LNCaP clone FGC (cell line): ENCODE results near the gene C15orf62.

Source experiments
- DNase-seq: peaks from one replicate; pipeline ENCODE4 v3.0.0-alpha.2; 2011; ENCODE audit warnings: low read depth
- H3K4me3 ChIP-seq: 2 replicates; pipeline ENCODE4 v1.5.1; 2011; ENCODE audit warnings: mild to moderate bottlenecking, low read depth, low read length, control low read depth
- TF ChIP-seq, protein P1 (sequence below): IDR thresholded peaks from 2 replicates; pipeline ENCODE4 v1.5.1; 2012; ENCODE audit warnings: mild to moderate bottlenecking; ENCODE audit not compliant: control insufficient read depth, insufficient read depth; ENCODE audit errors: extremely low read depth

The C15orf62 gene

DNA sequence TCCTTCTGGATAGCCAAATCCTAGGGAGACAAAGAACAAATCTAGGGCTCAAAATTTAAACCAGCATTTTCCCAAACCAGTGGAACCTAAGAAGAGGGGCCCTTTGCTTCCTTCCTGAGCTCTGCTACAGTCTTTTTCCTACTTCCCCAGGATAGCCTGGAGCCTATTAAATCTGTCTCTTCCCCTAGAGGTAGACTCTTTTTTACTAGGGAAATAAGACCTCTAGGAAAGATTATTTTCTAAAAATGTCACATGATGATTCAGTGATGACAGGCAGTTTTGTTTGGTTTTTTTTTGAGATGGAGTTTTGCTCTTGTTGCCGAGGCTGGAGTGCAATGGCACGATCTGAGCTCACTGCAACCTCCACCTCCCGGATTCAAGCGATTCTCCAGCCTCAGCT, 33.2 kb upstream of the C15orf62 start:
- DNase-seq, result no peak
- TF ChIP-seq, protein P1, sequence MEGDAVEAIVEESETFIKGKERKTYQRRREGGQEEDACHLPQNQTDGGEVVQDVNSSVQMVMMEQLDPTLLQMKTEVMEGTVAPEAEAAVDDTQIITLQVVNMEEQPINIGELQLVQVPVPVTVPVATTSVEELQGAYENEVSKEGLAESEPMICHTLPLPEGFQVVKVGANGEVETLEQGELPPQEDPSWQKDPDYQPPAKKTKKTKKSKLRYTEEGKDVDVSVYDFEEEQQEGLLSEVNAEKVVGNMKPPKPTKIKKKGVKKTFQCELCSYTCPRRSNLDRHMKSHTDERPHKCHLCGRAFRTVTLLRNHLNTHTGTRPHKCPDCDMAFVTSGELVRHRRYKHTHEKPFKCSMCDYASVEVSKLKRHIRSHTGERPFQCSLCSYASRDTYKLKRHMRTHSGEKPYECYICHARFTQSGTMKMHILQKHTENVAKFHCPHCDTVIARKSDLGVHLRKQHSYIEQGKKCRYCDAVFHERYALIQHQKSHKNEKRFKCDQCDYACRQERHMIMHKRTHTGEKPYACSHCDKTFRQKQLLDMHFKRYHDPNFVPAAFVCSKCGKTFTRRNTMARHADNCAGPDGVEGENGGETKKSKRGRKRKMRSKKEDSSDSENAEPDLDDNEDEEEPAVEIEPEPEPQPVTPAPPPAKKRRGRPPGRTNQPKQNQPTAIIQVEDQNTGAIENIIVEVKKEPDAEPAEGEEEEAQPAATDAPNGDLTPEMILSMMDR, result no peak
- H3K4me3 ChIP-seq, result peak overlapping the region; percentile 33

DNA sequence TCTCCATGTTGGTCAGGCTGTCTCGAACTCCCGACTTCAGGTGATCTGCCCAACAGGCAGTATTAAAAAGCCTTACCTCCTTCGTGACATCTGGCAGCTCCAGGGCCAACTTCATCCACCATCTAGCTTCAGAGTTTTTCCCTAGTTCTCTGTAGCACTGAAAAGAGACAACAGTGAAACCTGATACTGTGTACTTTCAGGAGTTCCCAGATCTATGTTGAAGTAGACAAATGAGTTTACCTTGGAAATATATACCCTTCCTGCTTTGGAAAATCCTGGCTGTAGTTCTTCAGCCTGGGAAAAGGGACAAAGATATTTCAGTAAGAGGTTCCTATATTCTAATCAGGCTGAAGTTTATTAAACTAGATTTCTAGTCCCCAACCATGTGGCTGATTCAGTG, 32.7 kb upstream of the C15orf62 start:
- TF ChIP-seq, protein P1, result no peak
- DNase-seq, result peak; percentile 76
- peak overlapping the region; percentile 33 for H3K4me3 ChIP-seq

DNA sequence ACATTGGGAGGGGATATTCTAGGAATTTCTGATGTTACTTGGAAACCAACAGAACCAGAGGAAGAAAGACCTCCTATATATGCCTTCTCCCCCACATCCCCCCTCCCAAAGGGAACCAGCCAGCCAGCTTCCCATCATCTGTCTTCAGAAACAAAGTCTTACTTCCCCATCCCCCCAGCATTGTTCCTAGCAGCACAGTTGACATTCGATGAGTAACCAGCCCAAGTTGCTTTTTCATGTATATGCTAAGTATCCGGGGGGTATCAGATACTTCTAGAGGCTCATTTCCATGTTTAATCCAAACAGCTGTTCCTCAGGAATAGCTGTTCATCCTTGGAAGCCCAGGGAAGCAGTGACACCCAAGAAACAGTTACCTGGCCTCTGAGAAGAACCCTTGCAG, 30.7 kb upstream of the C15orf62 start:
- TF ChIP-seq, protein P1, result no peak
- no peak for DNase-seq
- H3K4me3 ChIP-seq, result no peak overlapping the region

DNA sequence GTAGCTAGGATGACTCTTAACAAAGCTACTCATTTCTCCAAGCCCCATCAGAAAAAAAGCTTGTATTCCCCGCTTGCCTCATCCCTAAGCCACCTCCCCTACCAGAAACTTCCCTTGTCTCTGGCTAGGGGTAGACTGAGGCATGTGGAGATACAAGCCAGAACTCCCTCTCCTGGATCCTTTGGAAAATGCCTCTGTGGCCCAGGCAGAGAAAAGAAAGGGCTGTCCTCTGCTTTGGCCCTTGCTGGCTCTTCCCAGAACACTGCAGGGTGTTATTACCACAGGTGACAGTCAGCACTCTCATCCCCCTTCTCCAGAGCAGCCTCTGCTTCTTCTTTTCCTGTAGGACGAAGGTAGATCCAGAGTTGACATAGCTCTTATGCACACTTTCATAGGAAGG, 29.9 kb upstream of the C15orf62 start:
- DNase-seq, result no peak
- TF ChIP-seq, protein P1, result no peak

DNA sequence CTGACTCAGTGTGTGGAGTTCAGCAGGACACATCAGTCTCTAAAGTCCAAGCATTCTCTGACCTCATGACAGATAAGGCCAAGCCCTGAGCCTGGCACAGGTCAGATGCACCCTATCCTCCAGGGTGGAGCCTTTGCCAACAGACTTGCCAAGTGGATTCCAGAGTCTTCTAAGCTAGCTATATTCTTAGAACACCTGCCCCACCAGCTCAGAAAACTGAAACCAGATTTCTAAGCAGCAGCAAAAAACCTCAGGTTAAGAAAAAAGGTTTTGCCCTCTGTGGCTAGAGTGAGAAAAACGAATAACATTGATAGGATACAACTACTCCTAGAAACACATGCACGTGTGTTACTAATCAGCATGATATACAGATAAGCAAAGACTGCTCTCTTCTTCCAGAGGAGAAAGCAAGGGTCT, 26.3 kb upstream of the C15orf62 start:
- no peak overlapping the region for H3K4me3 ChIP-seq
- TF ChIP-seq, protein P1, result no peak
- DNase-seq, result no peak

More for the DNA sequence above, 29.9 kb upstream of the C15orf62 start:
- H3K4me3 ChIP-seq, result no peak overlapping the region

DNA sequence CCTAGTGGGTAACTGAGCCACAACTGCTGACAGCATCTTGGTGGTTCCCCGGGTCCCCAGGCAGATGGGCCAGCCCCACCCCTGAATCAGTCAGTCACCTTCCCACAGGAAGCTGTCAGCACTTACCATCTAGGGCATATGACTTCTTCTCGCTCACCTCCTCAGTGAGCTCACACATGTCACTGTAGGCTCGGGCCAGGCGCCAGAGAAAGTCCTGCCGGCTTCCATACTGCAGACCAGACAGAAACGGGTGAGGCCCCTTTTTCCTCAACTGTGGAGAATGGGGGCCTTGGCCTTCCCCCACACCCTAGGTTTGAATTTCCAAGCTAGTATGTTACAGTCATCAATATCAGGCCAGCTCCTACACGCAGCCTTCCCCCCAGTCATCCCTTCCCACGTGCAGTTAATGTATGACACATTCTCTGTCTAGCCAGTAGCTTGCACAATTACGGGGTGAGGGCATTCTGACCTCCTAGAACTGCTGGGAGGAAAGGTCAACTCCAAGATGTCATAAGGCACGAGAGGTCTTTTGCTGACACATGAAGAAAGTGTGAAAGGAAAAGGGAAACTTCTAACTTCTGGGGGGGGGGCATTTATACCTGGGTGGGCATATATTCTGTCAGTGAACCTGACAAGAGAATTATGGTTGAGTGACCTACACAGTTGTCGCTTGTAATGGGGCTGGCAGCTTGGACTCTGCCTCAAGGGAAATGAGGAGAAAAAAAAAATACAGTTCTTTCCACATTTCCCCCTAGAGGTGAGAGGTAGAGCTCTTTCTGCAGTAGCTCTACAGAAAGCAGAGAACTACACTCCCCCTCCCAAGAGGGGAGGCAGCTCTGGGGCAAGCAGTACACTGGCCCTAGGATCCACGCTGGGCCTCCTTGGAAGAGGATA, 25.6 kb upstream of the C15orf62 start:
- TF ChIP-seq, protein P1, result no peak
- DNase-seq, result no peak
- H3K4me3 ChIP-seq, result no peak overlapping the region

DNA sequence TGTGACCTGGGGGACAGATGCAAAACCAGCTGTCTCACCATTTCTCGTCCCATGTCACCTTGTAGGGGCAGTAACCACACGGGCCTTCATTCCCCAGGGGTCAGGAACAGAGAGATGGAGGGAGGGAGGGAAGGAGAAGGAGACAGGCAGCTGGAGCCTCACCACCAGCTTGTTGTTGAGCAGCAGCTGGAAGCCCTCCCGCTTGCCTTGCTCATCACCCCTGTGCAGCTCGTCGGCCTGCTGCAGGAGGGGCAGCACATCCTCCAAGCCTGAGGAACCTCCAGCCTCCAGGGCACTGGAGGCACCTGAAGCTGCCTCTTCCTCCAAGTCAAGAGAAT, 25.0 kb upstream of the C15orf62 start:
- TF ChIP-seq, protein P1, result no peak
- no peak overlapping the region for H3K4me3 ChIP-seq
- DNase-seq, result no peak
